ENCODE data around the gene EIF5A. TPM values are rescaled to one million over a fixed set of nuclear protein-coding genes. Genes with fewer than 3 reads are reported as not detected.
"Not testable (repeated sequence)": the region's sequence is repeated elsewhere in the genome, so short reads cannot be mapped to it uniquely, and the experiment has no call there.

EIF5A gene
- total and polyA plus RNA-seq, 7 experiments from 2014 or later: 158 to 666 (median 453) TPM

GRCh38 chr17:7332600-7333069 is 25.2 kb downstream of the EIF5A start:
- ChIA-PET CTCF (interaction anchor here (0.9 kb wide), 1 partner anchor 23 kb away, joined by 3 read pairs; the partner anchor contains the start of gene TMEM95), POLR2A (interaction anchor here (0.7 to 22.8 kb wide), 3 partner anchors 15 to 113 kb away, joined by 3 to 336 read pairs (median 98); partner anchors contain the start of genes EIF5A and GPS2)
- H3K9me3 ChIP-seq (ENCODE audit: control insufficient read depth in 2 of 3, low read length in 3 of 3); H3K27me3 Mint-ChIP-seq; intact Hi-C loops (cut with micrococcal nuclease); H3K36me3 ChIP-seq (ENCODE audit: control insufficient read depth in 2 of 3, insufficient read depth in 3 of 3, low read length in 3 of 3); ATAC-seq; H3K27me3 ChIP-seq (ENCODE audit: control insufficient read depth in 2 of 2, insufficient read depth in 2 of 2, low read length in 2 of 2); H3K9me3 Mint-ChIP-seq: not testable (repeated sequence)
- Histone ChIP-seq H3K4me3 (ENCODE audit: low read length) (peak overlapping the region; percentile 19), H3K27ac (ENCODE audit: low read depth, low read length) (peak overlapping the region; percentile 55), H3K4me1 (ENCODE audit: control insufficient read depth in 2 of 2, insufficient read depth in 2 of 2, low read length in 2 of 2) (peaks cover 26 to 53% of the 10 kb centered on the region in 2 donors)
- H3K27ac Mint-ChIP-seq: peak overlapping the region; percentile 38 to 96 (median 92)
- peak in 5 of 9 donors; percentile 57 to 80 (median 64) for DNase-seq
- H3K4me1 Mint-ChIP-seq: peaks cover 53 to 82% (median 68%) of the 10 kb centered on the region in 7 donors
- peak overlapping the region; percentile 52 to 88 (median 76) for H3K4me3 Mint-ChIP-seq
- H3K36me3 Mint-ChIP-seq: peaks cover 0 to 12% (median 5%) of the 10 kb centered on the region in 5 donors

GRCh38 chr17:7334938-7335538 is 27.6 kb downstream of the EIF5A start:
- Histone ChIP-seq H3K9me3 (ENCODE audit: control insufficient read depth in 2 of 3, low read length in 3 of 3) (no peaks in the 10 kb centered on the region), H3K4me1 (ENCODE audit: control insufficient read depth in 2 of 2, insufficient read depth in 2 of 2, low read length in 2 of 2) (peaks cover 40 to 55% of the 10 kb centered on the region in 2 donors), H3K36me3 (ENCODE audit: control insufficient read depth in 2 of 3, insufficient read depth in 3 of 3, low read length in 3 of 3) (peaks cover 0 to 20% (median 6%) of the 10 kb centered on the region in 3 experiments), H3K4me3 (ENCODE audit: low read length) (no peak overlapping the region), H3K27me3 (ENCODE audit: control insufficient read depth in 2 of 2, insufficient read depth in 2 of 2, low read length in 2 of 2) (no peaks in the 10 kb centered on the region), H3K27ac (ENCODE audit: low read depth, low read length) (peak overlapping the region; percentile 81)
- ChIA-PET CTCF (interaction anchor here (0.8 to 5.2 kb wide), 14 partner anchors 8 to 755 kb away, joined by 3 to 53 read pairs (median 12); partner anchors contain the start of genes SLC2A4, TMEM102 and TMEM95), POLR2A (interaction anchor here (0.5 to 22.8 kb wide), 11 partner anchors 10 to 352 kb away, joined by 3 to 336 read pairs (median 8); partner anchors contain the start of genes EIF5A, GPS2, PHF23 and SLC16A13)
- Mint-ChIP-seq H3K27ac (peak overlapping the region; percentile 84 to 100 (median 95)), H3K9me3 (no peaks in the 10 kb centered on the region), H3K4me1 (peaks cover 51 to 81% (median 59%) of the 10 kb centered on the region in 7 donors), H3K36me3 (peaks cover 4 to 17% (median 11%) of the 10 kb centered on the region in 5 donors), H3K4me3 (peak overlapping the region; percentile 89 to 99 (median 94)), H3K27me3 (no peaks in the 10 kb centered on the region)
- DNase-seq: no peak
- ATAC-seq: no peak
- intact Hi-C loops (cut with micrococcal nuclease): loop anchor here in 1 of 2 donors (5.0 kb wide), 1 partner anchor 47 kb away; the partner anchor contains the start of gene TNK1

- H3K4me1 Mint-ChIP-seq: peaks cover 52 to 79% (median 60%) of the 10 kb centered on the region in 7 donors
- not testable (repeated sequence) for H3K9me3 Mint-ChIP-seq
Measured at GRCh38 chr17:7335765-7336164, 28.3 kb downstream of the EIF5A start.

GRCh38 chr17:7336240-7337175 is 29.1 kb downstream of the EIF5A start, which contains the start of gene ACAP1:
Gene ACAP1, plus strand, starts transcription at chr17:7336529. Its CDS starts 206 bp downstream, at chr17:7336735.
- intact Hi-C loops (cut with micrococcal nuclease): loop anchor here (1.0 to 5.0 kb wide), 12 partner anchors 7 to 99 kb away; partner anchors contain the start of genes NEURL4 (in 2 of the 2), ELP5 (in 1 of the 2), SLC2A4 (in 1 of the 2) and TMEM102 (in 1 of the 2)
- CTCF ChIA-PET: interaction anchor here (0.6 to 5.2 kb wide), 17 partner anchors 9 to 291 kb away, joined by 3 to 53 read pairs (median 7); partner anchors contain the start of genes PLSCR3, POLR2A, SLC2A4 and TMEM102
- H3K27ac ChIP-seq (ENCODE audit: low read depth, low read length): peak within 1 kb of the TSS; percentile 81
- ATAC-seq (peak; percentile 99), DNase-seq (peak; percentile 56 to 85 (median 82))
- H3K9me3 Mint-ChIP-seq: no peaks in the 10 kb centered on the region
- H3K27me3 ChIP-seq (ENCODE audit: control insufficient read depth in 2 of 2, insufficient read depth in 2 of 2, low read length in 2 of 2): no peaks in the 10 kb centered on the region
- peaks cover 4 to 23% (median 14%) of the 10 kb centered on the region in 5 donors for H3K36me3 Mint-ChIP-seq
- H3K4me3 ChIP-seq (ENCODE audit: low read length): peak within 1 kb of the TSS; percentile 99
- H3K27ac Mint-ChIP-seq: peak within 1 kb of the TSS; percentile 89 to 100 (median 95)
- peaks cover 31 to 44% of the 10 kb centered on the region in 2 donors for H3K4me1 ChIP-seq (ENCODE audit: control insufficient read depth in 2 of 2, insufficient read depth in 2 of 2, low read length in 2 of 2)
- POLR2A ChIA-PET: interaction anchor here (0.7 to 22.8 kb wide), 34 partner anchors 9 to 870 kb away, joined by 3 to 336 read pairs (median 4); partner anchors contain the start of genes DVL2, EIF5A, GABARAP and GPS2
- H3K27me3 Mint-ChIP-seq: no peaks in the 10 kb centered on the region
- H3K4me1 Mint-ChIP-seq: peaks cover 49 to 76% (median 60%) of the 10 kb centered on the region in 7 donors
- peaks cover 2 to 32% (median 11%) of the 10 kb centered on the region in 3 experiments for H3K36me3 ChIP-seq (ENCODE audit: control insufficient read depth in 2 of 3, insufficient read depth in 3 of 3, low read length in 3 of 3)
- no peaks in the 10 kb centered on the region for H3K9me3 ChIP-seq (ENCODE audit: control insufficient read depth in 2 of 3, low read length in 3 of 3)
- H3K4me3 Mint-ChIP-seq: peak within 1 kb of the TSS; percentile 89 to 99 (median 94)

More at GRCh38 chr17:7335765-7336164, 28.3 kb downstream of the EIF5A start:
- Mint-ChIP-seq H3K27ac (peak overlapping the region; percentile 89 to 100 (median 95)), H3K4me3 (peak overlapping the region; percentile 89 to 99 (median 94)), H3K36me3 (peaks cover 4 to 21% (median 11%) of the 10 kb centered on the region in 5 donors)
- peak overlapping the region; percentile 99 for H3K4me3 ChIP-seq (ENCODE audit: low read length)
- H3K4me1 ChIP-seq (ENCODE audit: control insufficient read depth in 2 of 2, insufficient read depth in 2 of 2, low read length in 2 of 2): peaks cover 36 to 48% of the 10 kb centered on the region in 2 donors
- POLR2A ChIA-PET: interaction anchor here (0.7 to 22.8 kb wide), 25 partner anchors 9 to 870 kb away, joined by 3 to 336 read pairs (median 6); partner anchors contain the start of genes DVL2, EIF5A, GABARAP and GPS2
- DNase-seq; H3K27me3 ChIP-seq (ENCODE audit: control insufficient read depth in 2 of 2, insufficient read depth in 2 of 2, low read length in 2 of 2); H3K9me3 ChIP-seq (ENCODE audit: control insufficient read depth in 2 of 3, low read length in 3 of 3); H3K27me3 Mint-ChIP-seq; ATAC-seq: not testable (repeated sequence)
- CTCF ChIA-PET: interaction anchor here (1.0 to 5.2 kb wide), 13 partner anchors 9 to 290 kb away, joined by 3 to 53 read pairs (median 14); partner anchors contain the start of genes SLC2A4, TMEM102 and TMEM95
- peak overlapping the region; percentile 81 for H3K27ac ChIP-seq (ENCODE audit: low read depth, low read length)
- H3K36me3 ChIP-seq (ENCODE audit: control insufficient read depth in 2 of 3, insufficient read depth in 3 of 3, low read length in 3 of 3): peaks cover 0 to 24% (median 11%) of the 10 kb centered on the region in 3 experiments
- intact Hi-C loops (cut with micrococcal nuclease): loop anchor here (1.0 to 5.0 kb wide), 10 partner anchors 10 to 100 kb away; partner anchors contain the start of genes ELP5 (in 1 of the 2), SLC2A4 (in 1 of the 2), TMEM102 (in 1 of the 2) and TNK1 (in 1 of the 2)

GRCh38 chr17:7337600-7337999 is 30.2 kb downstream of the EIF5A start:
- H3K27me3 Mint-ChIP-seq; ATAC-seq; H3K27me3 ChIP-seq (ENCODE audit: control insufficient read depth in 2 of 2, insufficient read depth in 2 of 2, low read length in 2 of 2); DNase-seq; H3K9me3 Mint-ChIP-seq; H3K9me3 ChIP-seq (ENCODE audit: control insufficient read depth in 2 of 3, low read length in 3 of 3): not testable (repeated sequence)
- peak overlapping the region; percentile 99 for H3K4me3 ChIP-seq (ENCODE audit: low read length)
- peak overlapping the region; percentile 81 for H3K27ac ChIP-seq (ENCODE audit: low read depth, low read length)
- intact Hi-C loops (cut with micrococcal nuclease): loop anchor here (1.0 to 5.0 kb wide), 5 partner anchors 8 to 57 kb away; partner anchors contain the start of genes NEURL4 (in 2 of the 2), SLC2A4 (in 1 of the 2) and TNK1 (in 1 of the 2)
- H3K36me3 Mint-ChIP-seq: peaks cover 4 to 27% (median 17%) of the 10 kb centered on the region in 5 donors
- peaks cover 43 to 67% (median 56%) of the 10 kb centered on the region in 7 donors for H3K4me1 Mint-ChIP-seq
- H3K36me3 ChIP-seq (ENCODE audit: control insufficient read depth in 2 of 3, insufficient read depth in 3 of 3, low read length in 3 of 3): peaks cover 10 to 43% (median 21%) of the 10 kb centered on the region in 3 experiments
- ChIA-PET CTCF (interaction anchor here (1.0 to 5.2 kb wide), 8 partner anchors 11 to 146 kb away, joined by 3 to 53 read pairs (median 16); partner anchors contain the start of genes PLSCR3, POLR2A and SLC2A4), POLR2A (interaction anchor here (0.9 to 22.8 kb wide), 20 partner anchors 8 to 497 kb away, joined by 3 to 336 read pairs (median 6); partner anchors contain the start of genes DVL2, EIF5A, GABARAP and GPS2)
- peak overlapping the region; percentile 89 to 99 (median 94) for H3K4me3 Mint-ChIP-seq
- H3K27ac Mint-ChIP-seq: peak overlapping the region; percentile 89 to 100 (median 95)
- H3K4me1 ChIP-seq (ENCODE audit: control insufficient read depth in 2 of 2, insufficient read depth in 2 of 2, low read length in 2 of 2): peaks cover 26 to 35% of the 10 kb centered on the region in 2 donors

Data from naive thymus-derived CD4-positive, alpha-beta T cell (primary cell).